Caco-2 (cell line): Measurements from ENCODE around the gene NTN1. TPM values are rescaled to one million over a fixed set of nuclear protein-coding genes. Genes with fewer than 3 reads are reported as not detected.

ENCODE experiments used
- BruUV-seq: library from RNA; stranded (reverse); fragments of 400-500 nt; replicated peaks from 2 replicates; lab custom pipeline; 2021; lab: Mats Ljungman, UMichigan
- CTCF ChIA-PET: fragments of 300-600 bp; sonication (Branson Sonifier 250); formaldehyde crosslinking; loops from one replicate; lab custom pipeline; 2022; ENCODE audit warnings: antibody characterized with exemption; lab: Charles Lee
- POLR2A ChIA-PET: fragments of 300-600 bp; sonication (Branson Sonifier 250); formaldehyde crosslinking; loops from one replicate; lab custom pipeline; 2022; ENCODE audit warnings: antibody characterized with exemption; lab: Charles Lee
- DNase-seq, 2 experiments: peaks; one replicate each; pipeline versions ENCODE4 v3.0.0 to v3.0.0-alpha.2; 2020 to 2022
- H3K27me3 ChIP-seq: replicated peaks from 2 replicates; pipeline ENCODE4 v1.6.0; 2011; ENCODE audit warnings: low read length; ENCODE audit not compliant: control insufficient read depth, insufficient read depth
- H3K36me3 ChIP-seq: 2 replicates; pipeline ENCODE4 v1.5.1; 2011; ENCODE audit warnings: low read length; ENCODE audit not compliant: control insufficient read depth, insufficient read depth
- H3K4me1 ChIP-seq: fragments of 250-450 bp; sonication (Bioruptor Pico); 2 replicates; pipeline ENCODE4 v1.5.1; 2020; ENCODE audit warnings: mild to moderate bottlenecking
- H3K4me3 ChIP-seq: 2 replicates; pipeline ENCODE4 v1.5.1; 2011; ENCODE audit warnings: low read depth, mild to moderate bottlenecking, control low read depth, low read length
- H3K9me3 ChIP-seq: fragments of 250-450 bp; sonication (Bioruptor Pico); 2 replicates; pipeline ENCODE4 v1.5.1; 2020; ENCODE audit warnings: mild to moderate bottlenecking, moderate library complexity
- H3K27ac Mint-ChIP-seq: one replicate; pipeline ENCODE4 v1.8.0; 2022; ENCODE audit warnings: mixed read lengths; ENCODE audit not compliant: unreplicated experiment
- H3K27me3 Mint-ChIP-seq: one replicate; pipeline ENCODE4 v1.8.0; 2022; ENCODE audit warnings: mixed read lengths; ENCODE audit not compliant: insufficient read depth, unreplicated experiment
- H3K36me3 Mint-ChIP-seq: one replicate; pipeline ENCODE4 v1.8.0; 2022; ENCODE audit warnings: mild to moderate bottlenecking, mixed read lengths; ENCODE audit not compliant: insufficient read depth, unreplicated experiment
- H3K4me1 Mint-ChIP-seq: one replicate; pipeline ENCODE4 v1.8.0; 2022; ENCODE audit warnings: low read depth, mixed read lengths; ENCODE audit not compliant: unreplicated experiment
- H3K4me3 Mint-ChIP-seq: one replicate; pipeline ENCODE4 v1.8.0; 2022; ENCODE audit warnings: mild to moderate bottlenecking, moderate library complexity, mixed read lengths; ENCODE audit not compliant: unreplicated experiment
- H3K9me3 Mint-ChIP-seq: one replicate; pipeline ENCODE4 v1.8.0; 2022; ENCODE audit warnings: mixed read lengths; ENCODE audit not compliant: unreplicated experiment
- intact Hi-C: fragments of 100-400 bp; cut with micrococcal nuclease; formaldehyde crosslinking; loops from one replicate; pipeline ENCODE4 v1.10.0; 2022; ENCODE audit not compliant: unreplicated experiment
- total RNA-seq: library from RNA; stranded (reverse); gene quantifications from 2 replicates; pipeline ENCODE4 v1.2.3, GENCODE V29; 2022
- TF ChIP-seq, protein P1 (sequence below), 2 experiments: fragments of 200-600 bp in 1 of 2; IDR thresholded peaks; 1 replicate in 1 of 2; 2 replicates in 1 of 2; pipeline versions ENCODE4 v1.5.1 to v1.8.0; 2011 to 2022; ENCODE audit warnings: antibody characterized with exemption in 1 of 2, control low read depth in 1 of 2, inconsistent platforms in 1 of 2, low read depth in 1 of 2, low read length in 1 of 2, mild to moderate bottlenecking in 1 of 2, moderate library complexity in 1 of 2; ENCODE audit not compliant: insufficient read depth in 1 of 2, severe bottlenecking in 1 of 2, unreplicated experiment in 1 of 2

The NTN1 gene
- total RNA-seq, 1 experiment from 2014 or later: 0.88 TPM

DNA sequence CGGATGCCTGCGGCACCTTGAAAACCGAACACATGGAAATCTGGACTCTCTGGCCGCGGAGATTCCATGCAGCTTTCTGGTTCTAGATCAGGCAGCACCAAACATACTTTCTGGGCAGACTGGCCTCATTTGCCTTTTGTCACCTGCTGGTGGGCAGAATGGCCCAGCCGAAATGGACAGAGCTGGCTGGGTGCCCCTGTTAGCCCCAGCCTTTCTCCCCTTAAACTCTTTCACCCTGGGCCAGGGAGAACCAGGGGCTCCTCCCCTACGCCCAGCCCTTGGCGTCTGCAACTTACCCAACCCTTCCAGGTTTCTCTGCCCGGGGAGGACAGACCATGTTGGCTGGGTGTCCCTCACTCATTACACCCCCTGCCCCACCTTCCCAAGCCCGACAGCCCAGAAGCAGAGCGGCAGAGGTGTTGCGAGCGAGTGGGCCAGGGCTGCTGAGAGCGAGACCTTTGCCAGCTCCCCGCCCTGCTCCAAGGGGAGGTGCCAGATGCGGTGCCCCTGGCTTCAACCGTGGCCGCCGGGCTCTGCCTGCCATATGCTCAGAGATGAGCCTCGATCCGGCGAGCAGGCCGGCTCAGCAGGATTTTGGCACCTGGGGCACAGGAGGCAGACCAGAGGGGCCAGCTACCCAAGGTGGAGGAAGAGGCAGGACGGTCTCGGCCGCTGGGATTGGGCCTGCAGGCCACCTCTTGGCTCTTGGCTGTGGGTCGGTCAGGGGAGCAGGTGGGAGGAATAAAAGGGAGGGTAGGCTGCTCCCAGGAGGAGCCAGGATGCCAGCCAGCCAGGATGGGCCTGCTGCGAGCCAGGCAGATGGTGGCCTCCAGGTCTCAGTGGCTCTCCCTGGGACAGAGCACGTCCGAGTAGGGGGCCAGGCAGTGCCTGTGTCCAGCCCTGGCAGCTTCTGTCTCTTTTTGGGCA lies 191.3 kb downstream of the NTN1 start:
- DNase-seq: no peak
- Mint-ChIP-seq H3K9me3 (no peaks in the 10 kb centered on the region), H3K27ac (no peak overlapping the region), H3K4me1 (no peaks in the 10 kb centered on the region), H3K36me3 (peaks cover 5% of the 10 kb centered on the region), H3K27me3 (no peaks in the 10 kb centered on the region), H3K4me3 (no peak overlapping the region)
- BruUV-seq: no TSS peak
- ChIA-PET POLR2A (no interaction called here), CTCF (no interaction called here)
- Histone ChIP-seq H3K36me3 (no peaks in the 10 kb centered on the region), H3K4me1 (no peaks in the 10 kb centered on the region), H3K4me3 (no peak overlapping the region), H3K27me3 (no peaks in the 10 kb centered on the region), H3K9me3 (no peaks in the 10 kb centered on the region)
- TF ChIP-seq, protein P1, sequence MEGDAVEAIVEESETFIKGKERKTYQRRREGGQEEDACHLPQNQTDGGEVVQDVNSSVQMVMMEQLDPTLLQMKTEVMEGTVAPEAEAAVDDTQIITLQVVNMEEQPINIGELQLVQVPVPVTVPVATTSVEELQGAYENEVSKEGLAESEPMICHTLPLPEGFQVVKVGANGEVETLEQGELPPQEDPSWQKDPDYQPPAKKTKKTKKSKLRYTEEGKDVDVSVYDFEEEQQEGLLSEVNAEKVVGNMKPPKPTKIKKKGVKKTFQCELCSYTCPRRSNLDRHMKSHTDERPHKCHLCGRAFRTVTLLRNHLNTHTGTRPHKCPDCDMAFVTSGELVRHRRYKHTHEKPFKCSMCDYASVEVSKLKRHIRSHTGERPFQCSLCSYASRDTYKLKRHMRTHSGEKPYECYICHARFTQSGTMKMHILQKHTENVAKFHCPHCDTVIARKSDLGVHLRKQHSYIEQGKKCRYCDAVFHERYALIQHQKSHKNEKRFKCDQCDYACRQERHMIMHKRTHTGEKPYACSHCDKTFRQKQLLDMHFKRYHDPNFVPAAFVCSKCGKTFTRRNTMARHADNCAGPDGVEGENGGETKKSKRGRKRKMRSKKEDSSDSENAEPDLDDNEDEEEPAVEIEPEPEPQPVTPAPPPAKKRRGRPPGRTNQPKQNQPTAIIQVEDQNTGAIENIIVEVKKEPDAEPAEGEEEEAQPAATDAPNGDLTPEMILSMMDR (IDR thresholded peaks at IDR 0.05; ENCODE audit: insufficient read depth in 1 of 2, low read depth in 1 of 2, low read length in 1 of 2, severe bottlenecking in 1 of 2, unreplicated experiment in 1 of 2): no peak
- intact Hi-C loops: no loop called here

DNA sequence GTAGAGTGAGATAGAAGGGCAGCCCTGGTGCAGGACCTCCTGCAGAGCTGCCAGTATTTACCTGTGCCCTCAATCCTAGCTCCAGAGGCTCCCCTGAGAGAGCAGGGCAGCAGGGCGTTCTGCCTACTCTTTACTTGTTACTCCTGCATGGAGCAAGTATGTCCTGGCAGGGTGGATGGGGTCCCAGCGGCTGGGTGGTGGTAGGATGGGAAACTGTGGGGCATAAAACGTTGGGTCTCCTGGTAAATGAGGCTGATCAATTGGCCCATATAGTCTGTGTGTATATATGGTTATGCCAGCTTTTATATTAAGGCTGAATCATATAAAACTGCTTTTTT lies 192.0 kb downstream of the NTN1 start:
- no peaks in the 10 kb centered on the region for H3K9me3 Mint-ChIP-seq
- POLR2A ChIA-PET: no interaction called here
- Histone ChIP-seq H3K4me1 (no peaks in the 10 kb centered on the region), H3K36me3 (no peaks in the 10 kb centered on the region), H3K9me3 (no peaks in the 10 kb centered on the region), H3K4me3 (no peak overlapping the region), H3K27me3 (no peaks in the 10 kb centered on the region)
- no TSS peak for BruUV-seq
- intact Hi-C loops: no loop called here
- DNase-seq: no peak
- no peaks in the 10 kb centered on the region for H3K27me3 Mint-ChIP-seq
- no peak overlapping the region for H3K4me3 Mint-ChIP-seq
- H3K27ac Mint-ChIP-seq: no peak overlapping the region
- TF ChIP-seq, protein P1 (IDR thresholded peaks at IDR 0.05; ENCODE audit: insufficient read depth in 1 of 2, low read depth in 1 of 2, low read length in 1 of 2, severe bottlenecking in 1 of 2, unreplicated experiment in 1 of 2): no peak
- no peaks in the 10 kb centered on the region for H3K4me1 Mint-ChIP-seq
- H3K36me3 Mint-ChIP-seq: peaks cover 5% of the 10 kb centered on the region
- CTCF ChIA-PET: no interaction called here

DNA sequence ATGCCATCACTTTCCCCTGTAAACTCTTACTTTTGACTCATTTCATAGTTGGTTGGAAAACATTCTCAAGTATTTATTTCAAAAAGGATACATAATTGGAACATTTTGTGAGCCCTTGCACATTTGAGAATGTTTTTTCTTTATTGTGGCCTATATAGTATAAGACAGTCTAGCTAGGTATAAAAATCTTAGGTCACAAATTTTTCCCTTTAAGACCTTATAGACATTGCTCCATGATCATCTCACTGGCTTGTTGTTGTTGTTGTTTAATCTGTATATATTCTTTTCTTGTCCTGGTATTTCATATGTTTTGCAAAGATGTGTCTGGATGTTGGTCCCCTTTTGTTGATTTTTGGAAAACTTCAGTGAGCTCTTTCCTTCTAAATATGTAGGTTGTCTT lies 194.2 kb downstream of the NTN1 start:
- peaks cover 5% of the 10 kb centered on the region for H3K36me3 Mint-ChIP-seq

More for the DNA sequence above, 194.2 kb downstream of the NTN1 start:
- TF ChIP-seq, protein P1 (IDR thresholded peaks at IDR 0.05; ENCODE audit: insufficient read depth in 1 of 2, low read depth in 1 of 2, low read length in 1 of 2, severe bottlenecking in 1 of 2, unreplicated experiment in 1 of 2): no peak
- no TSS peak for BruUV-seq
- Mint-ChIP-seq H3K27me3 (no peaks in the 10 kb centered on the region), H3K4me1 (no peaks in the 10 kb centered on the region), H3K27ac (no peak overlapping the region), H3K4me3 (no peak overlapping the region), H3K9me3 (no peaks in the 10 kb centered on the region)
- Histone ChIP-seq H3K4me3 (no peak overlapping the region), H3K36me3 (no peaks in the 10 kb centered on the region), H3K27me3 (no peaks in the 10 kb centered on the region), H3K4me1 (no peaks in the 10 kb centered on the region), H3K9me3 (no peaks in the 10 kb centered on the region)
- POLR2A ChIA-PET: no interaction called here
- intact Hi-C loops: no loop called here
- no peak for DNase-seq
- CTCF ChIA-PET: no interaction called here
